ENCODE data around the gene FAM186B.

GRCh38 chr12:49545815-49546214 lies 59.6 kb downstream of the FAM186B start:
- TF ChIP-seq GATA2 (IDR thresholded peaks at IDR 0.05; ENCODE audit: low read depth, low read length) (no peak), GATA3 (IDR thresholded peaks at IDR 0.05; ENCODE audit: low read depth, low read length) (no peak)

All from SH-SY5Y (cell line).